Measurements from ENCODE around the gene SLC25A48.

GRCh38 chr5:135869276-135869675 is 34.8 kb downstream of the SLC25A48 start:
- no peak for TF ChIP-seq POLR2A (IDR thresholded peaks at IDR 0.05; ENCODE audit: low read length)
- TF ChIP-seq GATA1 (IDR thresholded peaks at IDR 0.05; ENCODE audit: low read depth, low read length) = no peak
